Body of pancreas (tissue), 4 donors: ENCODE measurements around the gene MARCHF3.

Experiments used
- POLR2A ChIP-seq, 3 donors: fragments of 450-650 bp; IDR thresholded peaks; one replicate each; pipeline ENCODE4 v1.6.1; 2016; ENCODE audit warnings: antibody characterized with exemption in 3 of 3, mild to moderate bottlenecking in 2 of 3
- TF ChIP-seq, protein P1 (sequence below), 7 experiments: fragments of 450-650 bp in 4 of 7; fragments of 200-600 bp in 3 of 7; sonication (generic) in 3 of 7; IDR thresholded peaks; one replicate each; pipeline ENCODE4 v1.5.1; 2016 to 2019; ENCODE audit warnings: antibody characterized with exemption in 7 of 7

GRCh38 chr5:126928041-126928440 lies 102.3 kb downstream of the MARCHF3 start:
- no peak for TF ChIP-seq POLR2A (IDR thresholded peaks at IDR 0.05)
- TF ChIP-seq, protein P1, sequence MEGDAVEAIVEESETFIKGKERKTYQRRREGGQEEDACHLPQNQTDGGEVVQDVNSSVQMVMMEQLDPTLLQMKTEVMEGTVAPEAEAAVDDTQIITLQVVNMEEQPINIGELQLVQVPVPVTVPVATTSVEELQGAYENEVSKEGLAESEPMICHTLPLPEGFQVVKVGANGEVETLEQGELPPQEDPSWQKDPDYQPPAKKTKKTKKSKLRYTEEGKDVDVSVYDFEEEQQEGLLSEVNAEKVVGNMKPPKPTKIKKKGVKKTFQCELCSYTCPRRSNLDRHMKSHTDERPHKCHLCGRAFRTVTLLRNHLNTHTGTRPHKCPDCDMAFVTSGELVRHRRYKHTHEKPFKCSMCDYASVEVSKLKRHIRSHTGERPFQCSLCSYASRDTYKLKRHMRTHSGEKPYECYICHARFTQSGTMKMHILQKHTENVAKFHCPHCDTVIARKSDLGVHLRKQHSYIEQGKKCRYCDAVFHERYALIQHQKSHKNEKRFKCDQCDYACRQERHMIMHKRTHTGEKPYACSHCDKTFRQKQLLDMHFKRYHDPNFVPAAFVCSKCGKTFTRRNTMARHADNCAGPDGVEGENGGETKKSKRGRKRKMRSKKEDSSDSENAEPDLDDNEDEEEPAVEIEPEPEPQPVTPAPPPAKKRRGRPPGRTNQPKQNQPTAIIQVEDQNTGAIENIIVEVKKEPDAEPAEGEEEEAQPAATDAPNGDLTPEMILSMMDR (IDR thresholded peaks at IDR 0.05): no peak
